Panc1 (cell line): ENCODE results near the gene NR1H3. TPM values are rescaled to one million over a fixed set of nuclear protein-coding genes. Genes with fewer than 3 reads are reported as not detected.
A peak's percentile ranks its signal among the peaks of the same experiment; 100 is the strongest.

Source experiments
- ATAC-seq: fragments of 200-7000 bp; cut with Tn5 transposase; 2 replicates; pipeline ENCODE4 v1.9.1; 2020; ENCODE audit warnings: mild to moderate bottlenecking, moderate library complexity
- BruUV-seq: library from RNA; stranded (reverse); fragments of 400-500 nt; replicated peaks from 2 replicates; lab custom pipeline; 2021; lab: Mats Ljungman, UMichigan
- CTCF ChIA-PET: fragments of 300-600 bp; sonication (Branson Sonifier 250); formaldehyde crosslinking; loops from one replicate; lab custom pipeline; 2022; ENCODE audit warnings: antibody characterized with exemption; lab: Charles Lee
- POLR2A ChIA-PET: fragments of 300-600 bp; sonication (Branson Sonifier 250); formaldehyde crosslinking; loops from one replicate; lab custom pipeline; 2022; ENCODE audit warnings: antibody characterized with exemption; lab: Charles Lee
- DNase-seq: peaks from one replicate; pipeline ENCODE4 v3.0.0-alpha.2; 2010; ENCODE audit warnings: low read depth, low spot score
- H3K27ac ChIP-seq: 2 replicates; pipeline ENCODE4 v1.5.1; 2011; ENCODE audit warnings: mild to moderate bottlenecking, low read length, inconsistent platforms
- H3K27me3 ChIP-seq: fragments of 200-500 bp; sonication (Bioruptor generic); 2 replicates; pipeline ENCODE4 v1.6.0; 2014; ENCODE audit warnings: low read length, inconsistent platforms; ENCODE audit not compliant: control insufficient read depth, insufficient read depth
- H3K36me3 ChIP-seq: fragments of 200-500 bp; sonication (Bioruptor generic); 2 replicates; pipeline ENCODE4 v1.5.1; 2014; ENCODE audit warnings: inconsistent platforms, mild to moderate bottlenecking, low read length, moderate library complexity; ENCODE audit not compliant: control insufficient read depth, insufficient read depth
- H3K4me1 ChIP-seq: 2 replicates; pipeline ENCODE4 v1.5.1; 2011; ENCODE audit warnings: inconsistent platforms, mild to moderate bottlenecking, low read length, moderate library complexity; ENCODE audit not compliant: control insufficient read depth, insufficient read depth
- H3K4me3 ChIP-seq, 2 experiments: 2 replicates each; pipeline ENCODE4 v1.5.1; 2011 to 2012; ENCODE audit warnings: low read depth in 2 of 2, low read length in 2 of 2, mild to moderate bottlenecking in 2 of 2, inconsistent platforms in 1 of 2, moderate library complexity in 1 of 2
- H3K9me3 ChIP-seq: fragments of 200-500 bp; sonication (Bioruptor generic); 2 replicates; pipeline ENCODE4 v1.5.1; 2014; ENCODE audit warnings: low read depth, mild to moderate bottlenecking, inconsistent platforms, low read length, moderate library complexity; ENCODE audit not compliant: control insufficient read depth, insufficient read depth
- CTCF ChIP-seq: fragments of 450-650 bp; IDR thresholded peaks from 2 replicates; pipeline ENCODE4 v1.5.1; 2017; ENCODE audit warnings: mild to moderate bottlenecking
- POLR2AphosphoS5 ChIP-seq: IDR thresholded peaks from 2 replicates; pipeline ENCODE4 v1.6.1; 2012; ENCODE audit warnings: mild to moderate bottlenecking, low read depth, low read length, moderate library complexity
- REST ChIP-seq, 2 experiments: IDR thresholded peaks; 2 replicates each; pipeline ENCODE4 v1.6.1; 2011 to 2012; ENCODE audit warnings: low read depth in 2 of 2, control low read depth in 1 of 2, low read length in 1 of 2, mild to moderate bottlenecking in 1 of 2, moderate library complexity in 1 of 2; ENCODE audit not compliant: insufficient read depth in 1 of 2
- SIN3A ChIP-seq: IDR thresholded peaks from 2 replicates; pipeline ENCODE4 v1.6.1; 2012; ENCODE audit warnings: low read depth, mild to moderate bottlenecking, low read length, moderate library complexity, borderline replicate concordance; ENCODE audit not compliant: insufficient read depth
- TCF7L2 ChIP-seq: IDR thresholded peaks from 2 replicates; pipeline ENCODE4 v1.6.1; 2011; ENCODE audit warnings: mild to moderate bottlenecking, low read depth, low read length, inconsistent platforms
- in situ Hi-C: cut with HindIII; loops from 2 replicates; pipeline ENCODE4 v1.10.0; 2016; ENCODE audit warnings: low sequenced_read_pairs, low pct_unique_long_range_greater_than_20kb
- intact Hi-C: fragments of 100-400 bp; cut with micrococcal nuclease; formaldehyde crosslinking; loops from one replicate; pipeline ENCODE4 v1.10.0; 2022; ENCODE audit not compliant: unreplicated experiment
- total RNA-seq: library from RNA; stranded (reverse); gene quantifications from one replicate; pipeline ENCODE4 v1.2.1, GENCODE V29; 2021; ENCODE audit not compliant: unreplicated experiment

Gene NR1H3
- total RNA-seq, 1 experiment from 2014 or later, result 17.2 TPM

GRCh38 chr11:47267876-47268275, 10.1 kb downstream of the NR1H3 start:
- ATAC-seq (no peak), DNase-seq (no peak)
- in situ Hi-C loops, result no loop called here
- BruUV-seq, result no TSS peak
- no peak overlapping the region for H3K4me3 ChIP-seq
- H3K27me3 ChIP-seq, result no peaks in the 10 kb centered on the region
- ChIA-PET POLR2A (interaction anchor here (0.7 kb wide), 1 partner anchor 21 kb away, joined by 5 read pairs; no protein-coding TSS in a partner anchor), CTCF (no interaction called here)
- no peak overlapping the region; the same call in 1 of the 2 replicates for H3K27ac ChIP-seq
- intact Hi-C loops, result no loop called here
- peaks cover 39% of the 10 kb centered on the region for H3K4me1 ChIP-seq
- no peaks in the 10 kb centered on the region for H3K36me3 ChIP-seq
- TF ChIP-seq SIN3A, result no peak
- no peak for TF ChIP-seq CTCF
- no peak for TF ChIP-seq REST (IDR thresholded peaks at IDR 0.05; ENCODE audit: insufficient read depth in 1 of 2, low read depth in 2 of 2, low read length in 1 of 2)
- no peak for TF ChIP-seq TCF7L2
- no peak for TF ChIP-seq POLR2AphosphoS5
- H3K9me3 ChIP-seq, result no peaks in the 10 kb centered on the region

- in situ Hi-C loops (no loop called here), intact Hi-C loops (no loop called here)
- no TSS peak for BruUV-seq
- Histone ChIP-seq H3K27me3 (no peaks in the 10 kb centered on the region), H3K36me3 (no peaks in the 10 kb centered on the region), H3K4me3 (peak overlapping the region; percentile 70 to 75; a peak in 3 of 4 replicates), H3K4me1 (peaks cover 39% of the 10 kb centered on the region), H3K9me3 (no peaks in the 10 kb centered on the region), H3K27ac (peak overlapping the region; percentile 93)
- ChIA-PET CTCF (no interaction called here), POLR2A (interaction anchor here (0.7 kb wide), 1 partner anchor 22 kb away, joined by 5 read pairs; no protein-coding TSS in a partner anchor)
- ATAC-seq (no peak), DNase-seq (no peak)
- TF ChIP-seq REST (IDR thresholded peaks at IDR 0.05; ENCODE audit: insufficient read depth in 1 of 2, low read depth in 2 of 2, low read length in 1 of 2) (no peak), CTCF (no peak), SIN3A (no peak), POLR2AphosphoS5 (no peak), TCF7L2 (no peak)
These were observed 10.7 kb downstream of the NR1H3 start for GRCh38 chr11:47268448-47269001.
